HG02763 (cell line): ENCODE data around the gene SH2D4B.
A peak's percentile ranks its signal among the peaks of the same experiment; 100 is the strongest.

Experiments
- ATAC-seq: cut with Tn5 transposase; IDR thresholded peaks from one replicate; pipeline ENCODE4 v1.9.1; 2021; ENCODE audit warnings: mild to moderate bottlenecking, moderate library complexity; ENCODE audit not compliant: unreplicated experiment

Gene SH2D4B

GRCh38 chr10:80622153-80622552, 84.5 kb downstream of the SH2D4B start:
- no peak for ATAC-seq

GRCh38 chr10:80630324-80630723, 92.6 kb downstream of the SH2D4B start:
- no peak for ATAC-seq

- ATAC-seq: no peak
Measured at GRCh38 chr10:80632742-80633141, 95.0 kb downstream of the SH2D4B start.

GRCh38 chr10:80633383-80633860, 95.7 kb downstream of the SH2D4B start:
- no peak for ATAC-seq

GRCh38 chr10:80633910-80634309, 96.2 kb downstream of the SH2D4B start:
- ATAC-seq: no peak

GRCh38 chr10:80642661-80643060, 105.0 kb downstream of the SH2D4B start:
- no peak for ATAC-seq

- no peak for ATAC-seq
Measured at GRCh38 chr10:80646366-80646765, 108.7 kb downstream of the SH2D4B start.

GRCh38 chr10:80647173-80647833, 109.6 kb downstream of the SH2D4B start:
- ATAC-seq: no peak

GRCh38 chr10:80648106-80648505, 110.4 kb downstream of the SH2D4B start:
- ATAC-seq: no peak

GRCh38 chr10:80649183-80649582, 111.5 kb downstream of the SH2D4B start:
- no peak for ATAC-seq

GRCh38 chr10:80655898-80656297, 118.2 kb downstream of the SH2D4B start:
- no peak for ATAC-seq

- ATAC-seq: no peak
Measured at GRCh38 chr10:80658068-80658467, 120.4 kb downstream of the SH2D4B start.

GRCh38 chr10:80659289-80659688, 121.6 kb downstream of the SH2D4B start:
- no peak for ATAC-seq

- ATAC-seq: no peak
Measured at GRCh38 chr10:80660266-80660665, 122.6 kb downstream of the SH2D4B start.

GRCh38 chr10:80660736-80661135, 123.0 kb downstream of the SH2D4B start:
- no peak for ATAC-seq

GRCh38 chr10:80661526-80661925, 123.8 kb downstream of the SH2D4B start:
- no peak for ATAC-seq

- peak; percentile 79 for ATAC-seq
Measured at GRCh38 chr10:80662429-80663261, 124.9 kb downstream of the SH2D4B start.

GRCh38 chr10:80664071-80664680, 126.5 kb downstream of the SH2D4B start:
- peak; percentile 48 for ATAC-seq

GRCh38 chr10:80669485-80669884, 131.8 kb downstream of the SH2D4B start:
- no peak for ATAC-seq

- ATAC-seq: no peak
Measured at GRCh38 chr10:80670774-80671173, 133.1 kb downstream of the SH2D4B start.

- ATAC-seq: no peak
Measured at GRCh38 chr10:80671847-80672246, 134.1 kb downstream of the SH2D4B start.

- ATAC-seq: no peak
Measured at GRCh38 chr10:80672613-80673012, 134.9 kb downstream of the SH2D4B start.
